GM10266 (cell line): ENCODE results near the gene KIAA1328.

Source experiments
- DNase-seq: peaks from one replicate; pipeline ENCODE4 v3.0.0; 2012; ENCODE audit errors: extremely low spot score
- TF ChIP-seq, protein P1 (sequence below): IDR thresholded peaks from 2 replicates; pipeline ENCODE4 v1.5.1; 2012; ENCODE audit warnings: mild to moderate bottlenecking, low read depth; ENCODE audit not compliant: control insufficient read depth, insufficient read depth; ENCODE audit errors: missing control alignments

The KIAA1328 gene

DNA sequence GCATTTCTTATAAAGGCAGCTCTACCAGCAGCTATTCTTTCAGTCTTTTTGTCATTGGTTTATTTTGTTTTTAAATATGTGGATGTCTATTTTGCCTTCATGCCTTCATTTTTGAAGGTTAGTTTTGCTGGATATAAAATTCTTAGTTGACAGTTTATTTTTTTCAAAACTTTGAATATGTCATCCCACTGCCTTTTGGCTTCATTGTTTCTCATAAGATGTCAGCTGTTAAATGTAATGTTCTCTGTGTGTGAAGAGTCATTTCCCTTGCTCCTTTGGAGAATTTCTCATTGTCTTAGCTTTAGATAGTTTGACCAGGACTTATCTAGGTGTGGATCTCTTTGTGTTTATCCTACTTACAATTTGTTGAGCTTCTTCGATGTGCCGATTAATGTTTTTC is 213.5 kb downstream of the KIAA1328 start:
- TF ChIP-seq, protein P1, sequence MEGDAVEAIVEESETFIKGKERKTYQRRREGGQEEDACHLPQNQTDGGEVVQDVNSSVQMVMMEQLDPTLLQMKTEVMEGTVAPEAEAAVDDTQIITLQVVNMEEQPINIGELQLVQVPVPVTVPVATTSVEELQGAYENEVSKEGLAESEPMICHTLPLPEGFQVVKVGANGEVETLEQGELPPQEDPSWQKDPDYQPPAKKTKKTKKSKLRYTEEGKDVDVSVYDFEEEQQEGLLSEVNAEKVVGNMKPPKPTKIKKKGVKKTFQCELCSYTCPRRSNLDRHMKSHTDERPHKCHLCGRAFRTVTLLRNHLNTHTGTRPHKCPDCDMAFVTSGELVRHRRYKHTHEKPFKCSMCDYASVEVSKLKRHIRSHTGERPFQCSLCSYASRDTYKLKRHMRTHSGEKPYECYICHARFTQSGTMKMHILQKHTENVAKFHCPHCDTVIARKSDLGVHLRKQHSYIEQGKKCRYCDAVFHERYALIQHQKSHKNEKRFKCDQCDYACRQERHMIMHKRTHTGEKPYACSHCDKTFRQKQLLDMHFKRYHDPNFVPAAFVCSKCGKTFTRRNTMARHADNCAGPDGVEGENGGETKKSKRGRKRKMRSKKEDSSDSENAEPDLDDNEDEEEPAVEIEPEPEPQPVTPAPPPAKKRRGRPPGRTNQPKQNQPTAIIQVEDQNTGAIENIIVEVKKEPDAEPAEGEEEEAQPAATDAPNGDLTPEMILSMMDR, result no peak
- DNase-seq, result no peak

DNA sequence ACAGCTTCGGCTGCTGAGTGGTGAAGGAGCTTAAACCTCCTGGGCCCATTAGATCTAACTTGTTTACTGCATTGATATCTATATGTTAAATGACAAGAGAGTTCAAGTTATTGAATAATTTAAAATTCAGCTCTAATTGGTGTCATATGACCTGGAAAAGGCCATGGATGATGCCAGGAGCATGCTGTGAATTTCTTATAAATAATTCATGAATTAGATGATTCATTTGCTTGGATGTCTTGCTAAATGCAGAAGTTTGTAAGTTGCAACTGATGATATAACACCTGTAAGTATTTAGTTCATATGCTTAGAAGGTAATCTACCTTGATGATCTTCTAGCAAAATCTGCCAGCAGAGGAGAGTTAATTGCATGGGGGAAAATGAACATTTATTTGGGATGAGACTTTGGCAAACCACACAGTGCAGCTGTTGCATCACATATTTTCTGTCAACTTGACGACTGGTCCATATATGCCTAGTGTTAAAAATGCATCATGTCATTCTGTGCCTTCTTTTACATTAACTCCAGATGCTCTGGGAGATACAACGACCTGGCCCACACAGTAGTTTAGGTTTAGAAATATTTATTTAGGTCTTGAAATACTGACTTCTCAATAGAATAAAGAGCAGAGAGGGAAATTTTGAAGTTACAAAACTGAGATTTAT is 226.3 kb downstream of the KIAA1328 start:
- DNase-seq, result no peak
- TF ChIP-seq, protein P1, result no peak

GRCh38 chr18:37064187-37064586 is 235.3 kb downstream of the KIAA1328 start:
- TF ChIP-seq, protein P1, result no peak
- DNase-seq, result no peak

DNA sequence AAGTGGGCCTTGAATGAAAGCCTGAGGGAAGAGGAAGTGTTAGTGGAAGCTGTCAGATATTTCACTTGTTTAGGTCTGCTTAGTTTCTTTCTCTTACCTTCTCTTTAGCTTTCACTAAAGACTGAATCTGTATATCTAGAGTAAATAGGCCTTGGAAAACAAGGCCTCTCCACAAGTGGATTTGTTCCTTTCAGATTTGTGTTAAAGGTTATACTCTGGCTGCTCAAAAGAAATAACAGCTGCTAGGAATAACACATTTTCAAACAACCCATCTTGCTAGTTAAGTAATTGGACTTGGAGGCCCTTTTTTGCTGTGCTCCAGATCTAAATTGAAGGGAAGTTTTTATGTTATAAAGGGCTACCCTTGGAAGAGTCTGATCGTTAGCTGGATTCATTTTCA is 236.3 kb downstream of the KIAA1328 start:
- no peak for DNase-seq
- TF ChIP-seq, protein P1, result no peak

GRCh38 chr18:37084912-37085311 is 256.0 kb downstream of the KIAA1328 start:
- DNase-seq, result no peak
- TF ChIP-seq, protein P1, result no peak

GRCh38 chr18:37085362-37085761 is 256.4 kb downstream of the KIAA1328 start:
- TF ChIP-seq, protein P1, result no peak
- DNase-seq, result no peak

DNA sequence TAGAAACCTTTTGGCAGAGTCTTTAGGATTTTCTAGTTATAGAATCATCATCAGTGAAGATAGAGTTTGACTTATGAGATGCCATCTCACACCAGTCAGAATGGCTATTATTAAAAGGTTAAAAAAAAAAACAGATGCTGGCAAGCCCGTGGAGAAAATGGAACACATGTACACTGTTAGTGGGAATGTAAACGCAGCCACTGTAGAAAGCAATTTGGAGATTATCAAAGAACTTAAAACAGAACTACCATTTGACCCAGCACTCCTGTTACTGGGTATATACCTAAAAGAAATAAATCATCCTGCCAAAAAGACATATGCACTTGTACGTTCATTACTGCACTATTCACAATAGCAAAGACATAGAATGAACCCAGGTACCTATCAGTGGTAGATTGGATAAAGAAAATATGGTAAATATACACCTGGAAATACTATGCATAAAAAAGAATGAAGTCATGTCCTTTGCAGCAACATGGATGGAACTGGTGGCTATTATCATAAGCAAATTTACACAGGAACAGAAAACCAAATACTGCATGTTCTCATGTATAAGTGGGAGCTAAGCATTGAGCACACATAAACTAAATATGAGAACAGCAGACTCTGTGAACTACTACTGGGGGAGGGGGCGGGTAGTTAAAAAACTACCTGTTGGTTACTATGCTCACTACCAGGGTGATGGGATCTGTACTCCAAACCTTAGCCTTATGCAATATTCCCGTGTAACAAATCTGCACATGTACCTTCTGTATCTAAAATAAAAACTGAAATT is 279.0 kb downstream of the KIAA1328 start:
- TF ChIP-seq, protein P1, result no peak
- DNase-seq, result no peak
